GM19238 (cell line): ENCODE measurements around the gene KRTAP10-4.
"Not testable (repeated sequence)": the region's sequence is repeated elsewhere in the genome, so short reads cannot be mapped to it uniquely, and the experiment has no call there.

Experiments
- DNase-seq: peaks from one replicate; pipeline ENCODE4 v3.0.0; 2011; ENCODE audit warnings: low spot score; ENCODE audit not compliant: insufficient read length

Gene KRTAP10-4

GRCh38 chr21:44579056-44579832 lies 5.7 kb downstream of the KRTAP10-4 start:
- DNase-seq: no peak

- DNase-seq: no peak
Measured at GRCh38 chr21:44579833-44580144, 6.3 kb downstream of the KRTAP10-4 start.

GRCh38 chr21:44580231-44580821 lies 6.8 kb downstream of the KRTAP10-4 start, which contains the start of gene KRTAP10-5:
TSS of gene KRTAP10-5 (minus strand) at chr21:44580604. CDS start at chr21:44580578, 26 bp downstream.
- not testable (repeated sequence) for DNase-seq

GRCh38 chr21:44581158-44581557 lies 7.6 kb downstream of the KRTAP10-4 start:
- no peak for DNase-seq

GRCh38 chr21:44582055-44582454 lies 8.5 kb downstream of the KRTAP10-4 start:
- no peak for DNase-seq

GRCh38 chr21:44583089-44583799 lies 9.7 kb downstream of the KRTAP10-4 start:
- DNase-seq: no peak

- DNase-seq: no peak
Measured at GRCh38 chr21:44583800-44584147, 10.2 kb downstream of the KRTAP10-4 start.

- no peak for DNase-seq
Measured at GRCh38 chr21:44585892-44586291, 12.4 kb downstream of the KRTAP10-4 start.

- DNase-seq: no peak
Measured at GRCh38 chr21:44589094-44589493, 15.6 kb downstream of the KRTAP10-4 start.

- no peak for DNase-seq
Measured at GRCh38 chr21:44589586-44590305, 16.2 kb downstream of the KRTAP10-4 start.

- no peak for DNase-seq
Measured at GRCh38 chr21:44590311-44590721, 16.8 kb downstream of the KRTAP10-4 start.

GRCh38 chr21:44590897-44591800 lies 17.6 kb downstream of the KRTAP10-4 start:
- DNase-seq: not testable (repeated sequence)

- DNase-seq: not testable (repeated sequence)
Measured at GRCh38 chr21:44591801-44592130, 18.2 kb downstream of the KRTAP10-4 start.

GRCh38 chr21:44592446-44593311 lies 19.1 kb downstream of the KRTAP10-4 start, which contains the start of gene KRTAP10-6:
TSS of gene KRTAP10-6 (minus strand) at chr21:44592505. CDS start at chr21:44592484, 21 bp downstream.
- DNase-seq: no peak

GRCh38 chr21:44593598-44594405 lies 20.3 kb downstream of the KRTAP10-4 start:
- DNase-seq: no peak

- no peak for DNase-seq
Measured at GRCh38 chr21:44594406-44594916, 20.9 kb downstream of the KRTAP10-4 start.

GRCh38 chr21:44595524-44595923 lies 22.0 kb downstream of the KRTAP10-4 start:
- DNase-seq: no peak

- DNase-seq: no peak
Measured at GRCh38 chr21:44596068-44596725, 22.7 kb downstream of the KRTAP10-4 start.
